Testis (tissue), 3 donors: ENCODE results near the gene RGS6. TPM values are rescaled to one million over a fixed set of nuclear protein-coding genes. Genes with fewer than 3 reads are reported as not detected.

Source experiments
- DNase-seq: peaks from one replicate; pipeline ENCODE4 v3.0.0-alpha.2; 2019
- H3K27ac ChIP-seq, 2 donors: fragments of 200-600 bp; sonication (generic); one replicate each; pipeline ENCODE4 v1.5.1; 2019
- H3K27me3 ChIP-seq: fragments of 200-600 bp; sonication (generic); one replicate; pipeline ENCODE4 v1.5.1; 2019
- H3K36me3 ChIP-seq: fragments of 200-600 bp; sonication (generic); one replicate; pipeline ENCODE4 v1.5.1; 2017; ENCODE audit warnings: low read depth; ENCODE audit errors: missing control alignments
- H3K4me1 ChIP-seq: fragments of 200-600 bp; sonication (generic); one replicate; pipeline ENCODE4 v1.5.1; 2019
- H3K4me3 ChIP-seq, 2 donors: fragments of 200-600 bp; sonication (generic); one replicate each; pipeline ENCODE4 v1.5.1; 2017 to 2019
- H3K9me3 ChIP-seq: fragments of 200-600 bp; sonication (generic); one replicate; pipeline ENCODE4 v1.5.1; 2017
- CTCF ChIP-seq, 3 experiments: fragments of 450-650 bp in 2 of 3; fragments of 200-600 bp in 1 of 3; sonication (generic) in 1 of 3; IDR thresholded peaks; one replicate each; pipeline ENCODE4 v1.5.1; 2016 to 2019; ENCODE audit warnings: antibody characterized with exemption in 3 of 3, mild to moderate bottlenecking in 2 of 3, moderate library complexity in 1 of 3
- POLR2A ChIP-seq: fragments of 450-650 bp; IDR thresholded peaks from one replicate; pipeline ENCODE4 v1.6.1; 2017; ENCODE audit warnings: antibody characterized with exemption, mild to moderate bottlenecking, moderate library complexity
- whole genome bisulfite sequencing, 2 donors: methylation state at CpG; one replicate each; pipeline ENCODE4 v1.1.5; 2018; 5-methylcytosine and 5-hydroxymethylcytosine counted together
- intact Hi-C: fragments of 100-400 bp; cut with DNase I; formaldehyde crosslinking; loops from one replicate; pipeline ENCODE4 v1.15.1; 2023; ENCODE audit warnings: low total_unique reads
- polyA plus RNA-seq: library from polyadenylated mRNA; stranded (reverse); fragments of 350-450 nt; fragmentation: Illumina TruSeq; extraction: RNeasy Lipid Tissue Mini Kit (QIAGEN cat#74804); gene quantifications from one replicate; pipeline ENCODE4 v1.2.3, GENCODE V29; 2014; ENCODE audit warnings: low read depth, low replicate concordance; ENCODE audit not compliant: insufficient read depth
- total RNA-seq, 2 donors: library from RNA; depleted of rRNA; stranded (reverse); fragments of >200 nt; gene quantifications; one replicate each; pipeline ENCODE4 v1.2.3, GENCODE V29; 2016

RGS6 gene
- total and polyA plus RNA-seq, 3 donors from 2014 or later: 6.3 to 21.3 (median 16.0) TPM

GRCh38 chr14:72404106-72404774 lies 472.0 kb downstream of the RGS6 start:
- DNase-seq: no peak
- no peaks in the 10 kb centered on the region for H3K4me1 ChIP-seq
- intact Hi-C loops: no loop called here
- no peak overlapping the region for H3K27ac ChIP-seq
- H3K36me3 ChIP-seq: no peaks in the 10 kb centered on the region
- no peaks in the 10 kb centered on the region for H3K9me3 ChIP-seq
- TF ChIP-seq POLR2A: no peak
- TF ChIP-seq CTCF (IDR thresholded peaks at IDR 0.05): no peak
- 87 to 93% methylated on average over 4 of the region's 4 CpGs for WGBS, 2 donors
- H3K4me3 ChIP-seq: no peak overlapping the region
- H3K27me3 ChIP-seq: no peaks in the 10 kb centered on the region

- Histone ChIP-seq H3K9me3 (no peaks in the 10 kb centered on the region), H3K27me3 (no peaks in the 10 kb centered on the region), H3K36me3 (no peaks in the 10 kb centered on the region), H3K4me1 (no peaks in the 10 kb centered on the region), H3K27ac (no peak overlapping the region), H3K4me3 (no peak overlapping the region)
- intact Hi-C loops: no loop called here
- no peak for DNase-seq
- TF ChIP-seq POLR2A (no peak), CTCF (IDR thresholded peaks at IDR 0.05) (no peak)
- 68 to 80% methylated on average over 3 of the region's 3 CpGs for WGBS, 2 donors
Measured at GRCh38 chr14:72404998-72405397, 472.8 kb downstream of the RGS6 start.

GRCh38 chr14:72408020-72408419 lies 475.8 kb downstream of the RGS6 start:
- Histone ChIP-seq H3K27ac (no peak overlapping the region), H3K27me3 (no peaks in the 10 kb centered on the region), H3K4me3 (no peak overlapping the region), H3K36me3 (no peaks in the 10 kb centered on the region), H3K9me3 (no peaks in the 10 kb centered on the region), H3K4me1 (no peaks in the 10 kb centered on the region)
- no peak for TF ChIP-seq POLR2A
- no peak for TF ChIP-seq CTCF (IDR thresholded peaks at IDR 0.05)
- intact Hi-C loops: no loop called here
- 63 to 69% methylated on average over 3 of the region's 3 CpGs for WGBS, 2 donors
- no peak for DNase-seq

- no peaks in the 10 kb centered on the region for H3K36me3 ChIP-seq
- 97% methylated on average over 3 of the region's 3 CpGs for WGBS, 2 donors
- no peaks in the 10 kb centered on the region for H3K27me3 ChIP-seq
- H3K9me3 ChIP-seq: no peaks in the 10 kb centered on the region
- H3K27ac ChIP-seq: no peak overlapping the region
- intact Hi-C loops: no loop called here
- no peaks in the 10 kb centered on the region for H3K4me1 ChIP-seq
- no peak for TF ChIP-seq CTCF (IDR thresholded peaks at IDR 0.05)
- TF ChIP-seq POLR2A: no peak
- no peak for DNase-seq
- no peak overlapping the region for H3K4me3 ChIP-seq
Measured at GRCh38 chr14:72409047-72409446, 476.8 kb downstream of the RGS6 start.
